ENCODE measurements around the gene RTN4RL1. TPM values are rescaled to one million over a fixed set of nuclear protein-coding genes. Genes with fewer than 3 reads are reported as not detected.

Gene RTN4RL1
- total RNA-seq, 6 donors from 2014 or later: 5.1 to 7.3 (median 6.2) TPM

DNA sequence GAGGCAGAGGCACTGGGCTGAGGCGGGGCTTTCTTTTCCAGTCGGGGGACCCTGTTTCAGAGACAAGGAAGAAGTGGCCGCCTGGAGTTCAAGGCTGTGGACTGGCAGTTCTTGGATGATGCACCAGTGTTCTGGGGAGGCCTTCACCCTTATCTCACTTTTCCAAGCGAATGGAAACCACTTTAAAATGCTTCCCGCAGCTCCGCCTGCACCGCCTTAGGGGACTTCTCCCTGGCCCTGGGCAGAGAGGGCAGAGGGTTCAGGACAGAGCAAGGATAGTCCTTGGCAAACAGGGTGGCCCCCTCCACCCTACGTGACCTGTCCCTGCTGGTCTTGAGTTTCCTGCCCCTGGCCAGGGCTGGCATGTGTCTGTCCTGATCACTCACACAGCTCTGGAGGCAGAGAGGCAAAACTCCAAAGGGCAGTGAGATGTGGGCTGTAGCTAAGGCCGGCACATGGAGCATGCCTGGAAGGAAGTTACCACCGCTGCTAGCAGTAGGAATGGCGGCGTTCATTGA is 20.6 kb downstream of the RTN4RL1 start:
- DNase-seq (no peak), ATAC-seq (ENCODE audit: low FRiP score in 2 of 2) (no peak)
- no peak for TF ChIP-seq POLR2AphosphoS5 (IDR thresholded peaks at IDR 0.05)
- no peak for TF ChIP-seq POLR2A (IDR thresholded peaks at IDR 0.05)
- no peak for TF ChIP-seq EP300 (IDR thresholded peaks at IDR 0.05)
- TF ChIP-seq, protein P1, sequence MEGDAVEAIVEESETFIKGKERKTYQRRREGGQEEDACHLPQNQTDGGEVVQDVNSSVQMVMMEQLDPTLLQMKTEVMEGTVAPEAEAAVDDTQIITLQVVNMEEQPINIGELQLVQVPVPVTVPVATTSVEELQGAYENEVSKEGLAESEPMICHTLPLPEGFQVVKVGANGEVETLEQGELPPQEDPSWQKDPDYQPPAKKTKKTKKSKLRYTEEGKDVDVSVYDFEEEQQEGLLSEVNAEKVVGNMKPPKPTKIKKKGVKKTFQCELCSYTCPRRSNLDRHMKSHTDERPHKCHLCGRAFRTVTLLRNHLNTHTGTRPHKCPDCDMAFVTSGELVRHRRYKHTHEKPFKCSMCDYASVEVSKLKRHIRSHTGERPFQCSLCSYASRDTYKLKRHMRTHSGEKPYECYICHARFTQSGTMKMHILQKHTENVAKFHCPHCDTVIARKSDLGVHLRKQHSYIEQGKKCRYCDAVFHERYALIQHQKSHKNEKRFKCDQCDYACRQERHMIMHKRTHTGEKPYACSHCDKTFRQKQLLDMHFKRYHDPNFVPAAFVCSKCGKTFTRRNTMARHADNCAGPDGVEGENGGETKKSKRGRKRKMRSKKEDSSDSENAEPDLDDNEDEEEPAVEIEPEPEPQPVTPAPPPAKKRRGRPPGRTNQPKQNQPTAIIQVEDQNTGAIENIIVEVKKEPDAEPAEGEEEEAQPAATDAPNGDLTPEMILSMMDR (IDR thresholded peaks at IDR 0.05): no peak
- 82 to 83% methylated on average over 11 to 12 of the region's 12 CpGs for WGBS, 2 donors
- H3K4me3 ChIP-seq: no peak overlapping the region
- no peak overlapping the region for H3K27ac ChIP-seq
- H3K36me3 ChIP-seq: no peaks in the 10 kb centered on the region
- no peaks in the 10 kb centered on the region for H3K9me3 ChIP-seq
- no peaks in the 10 kb centered on the region for H3K27me3 ChIP-seq
- H3K4me1 ChIP-seq: peaks cover 8 to 12% (median 9%) of the 10 kb centered on the region in 4 donors

DNA sequence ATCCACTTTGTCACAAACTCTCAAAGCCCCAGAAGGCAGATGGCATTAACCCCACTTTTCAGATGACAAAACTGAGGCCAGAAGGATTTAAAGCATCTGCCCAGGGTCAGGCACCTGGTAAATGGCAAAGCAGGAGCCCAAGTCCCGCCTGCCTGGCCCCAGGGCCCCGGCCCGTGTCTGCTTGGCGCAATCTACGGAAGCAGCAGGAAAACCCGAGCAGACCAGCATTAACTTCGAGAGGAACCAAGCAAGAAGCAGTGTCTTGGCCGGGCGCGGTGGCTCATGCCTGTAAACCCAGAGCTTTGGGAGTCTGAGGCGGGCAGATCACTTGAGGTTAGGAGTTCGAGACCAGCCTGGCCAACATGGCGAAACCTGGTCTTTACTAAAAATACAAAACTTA is 21.6 kb downstream of the RTN4RL1 start:
- Histone ChIP-seq H3K27ac (no peak overlapping the region), H3K27me3 (peaks cover 0 to 1% (median 0%) of the 10 kb centered on the region in 4 donors), H3K4me3 (no peak overlapping the region), H3K9me3 (no peaks in the 10 kb centered on the region), H3K36me3 (no peaks in the 10 kb centered on the region), H3K4me1 (peaks cover 15 to 22% (median 17%) of the 10 kb centered on the region in 4 donors)
- peak in 1 of 2 donors; percentile 70 for DNase-seq
- ATAC-seq (ENCODE audit: low FRiP score in 2 of 2): no peak
- 87 to 97% methylated on average over 8 to 13 of the region's 13 CpGs for WGBS, 2 donors
- TF ChIP-seq POLR2AphosphoS5 (IDR thresholded peaks at IDR 0.05) (no peak), EP300 (IDR thresholded peaks at IDR 0.05) (no peak)
- TF ChIP-seq, protein P1 (IDR thresholded peaks at IDR 0.05): no peak

DNA sequence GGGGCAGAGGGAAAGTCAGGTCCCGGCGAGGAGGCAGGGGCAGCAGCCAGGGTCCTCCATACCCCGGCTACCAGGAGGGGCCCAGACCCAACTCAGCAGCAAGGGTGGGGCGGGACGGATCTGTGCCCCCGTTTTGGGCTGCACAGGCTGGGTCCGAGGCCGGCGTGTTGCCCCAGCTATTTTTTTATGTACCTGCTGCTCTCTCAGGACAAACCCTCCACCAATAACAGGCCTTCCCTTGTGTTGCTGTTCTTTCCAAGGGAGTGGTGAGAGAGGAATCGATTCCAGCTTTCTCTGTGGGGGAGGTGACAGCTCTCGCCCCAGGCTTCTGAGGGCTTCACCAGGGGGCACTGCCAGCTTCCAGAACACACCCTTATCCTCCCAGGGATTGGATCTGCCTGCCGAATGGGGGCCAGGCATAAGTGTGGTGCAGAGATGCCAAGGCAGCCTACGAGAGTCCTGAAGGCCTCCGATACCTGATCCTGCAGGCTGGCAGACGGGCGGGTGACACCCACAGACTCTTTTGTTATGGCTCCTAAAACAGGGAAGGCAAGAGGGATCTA is 22.3 kb downstream of the RTN4RL1 start:
- no peak for ATAC-seq (ENCODE audit: low FRiP score in 2 of 2)
- H3K36me3 ChIP-seq: no peaks in the 10 kb centered on the region
- WGBS, 2 donors: 77 to 85% methylated on average over 14 to 16 of the region's 16 CpGs
- H3K27me3 ChIP-seq: peaks cover 0 to 6% (median 0%) of the 10 kb centered on the region in 4 donors
- DNase-seq: no peak
- H3K4me3 ChIP-seq: no peak overlapping the region
- peaks cover 22 to 28% (median 23%) of the 10 kb centered on the region in 4 donors for H3K4me1 ChIP-seq
- no peak overlapping the region for H3K27ac ChIP-seq
- TF ChIP-seq POLR2A (IDR thresholded peaks at IDR 0.05): no peak
- TF ChIP-seq, protein P1 (IDR thresholded peaks at IDR 0.05): no peak
- TF ChIP-seq EP300 (IDR thresholded peaks at IDR 0.05): no peak
- no peak for TF ChIP-seq POLR2AphosphoS5 (IDR thresholded peaks at IDR 0.05)
- no peaks in the 10 kb centered on the region for H3K9me3 ChIP-seq

DNA sequence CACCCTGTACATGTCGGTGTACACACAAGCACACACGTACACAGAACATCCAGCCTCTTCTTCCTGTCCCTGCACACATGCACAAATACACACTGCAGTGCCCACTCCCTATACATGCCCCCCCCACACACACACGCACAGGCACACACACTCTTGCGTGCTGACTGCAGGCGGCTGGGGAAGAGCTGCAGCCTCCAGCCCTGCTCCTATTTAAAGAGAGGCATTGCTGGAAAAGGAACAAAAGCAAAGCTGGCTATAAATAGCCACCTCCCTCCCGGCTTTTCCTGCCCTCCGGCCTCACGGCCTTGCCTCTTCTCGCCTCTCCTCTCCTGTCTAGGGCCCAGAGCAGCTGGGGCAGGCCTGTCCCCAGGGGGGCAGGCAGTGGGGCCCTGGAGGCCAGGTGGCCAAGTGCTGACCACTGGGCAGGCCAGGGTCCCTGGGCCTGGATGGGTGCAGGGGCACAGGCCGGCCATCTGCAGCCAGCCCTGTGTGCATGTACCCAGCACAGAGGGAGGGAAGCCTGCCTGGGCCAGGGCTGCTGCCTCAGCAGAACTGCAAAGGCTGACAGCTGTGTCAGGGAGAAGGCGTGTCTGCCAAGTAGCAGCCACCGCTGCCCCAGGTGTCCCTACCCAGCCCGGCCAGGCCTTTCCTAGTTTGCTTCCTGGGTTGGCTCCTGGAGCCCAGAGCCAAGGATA is 25.4 kb downstream of the RTN4RL1 start:
- Histone ChIP-seq H3K36me3 (no peaks in the 10 kb centered on the region), H3K27ac (peak overlapping the region; percentile 59 to 72 (median 62)), H3K27me3 (peaks cover 0 to 6% (median 0%) of the 10 kb centered on the region in 4 donors), H3K9me3 (no peaks in the 10 kb centered on the region), H3K4me3 (no peak overlapping the region), H3K4me1 (peaks cover 27 to 46% (median 35%) of the 10 kb centered on the region in 4 donors)
- DNase-seq: peak; percentile 63 to 79
- TF ChIP-seq EP300 (IDR thresholded peaks at IDR 0.05) (no peak), POLR2AphosphoS5 (IDR thresholded peaks at IDR 0.05) (no peak), POLR2A (IDR thresholded peaks at IDR 0.05) (no peak)
- TF ChIP-seq, protein P1 (IDR thresholded peaks at IDR 0.05): no peak
- 22 to 47% methylated on average over 5 to 13 of the region's 13 CpGs for WGBS, 2 donors
- peak; percentile 56 to 57 for ATAC-seq (ENCODE audit: low FRiP score in 2 of 2)
